ENCODE measurements around the gene ZEB2.

The ZEB2 gene

DNA sequence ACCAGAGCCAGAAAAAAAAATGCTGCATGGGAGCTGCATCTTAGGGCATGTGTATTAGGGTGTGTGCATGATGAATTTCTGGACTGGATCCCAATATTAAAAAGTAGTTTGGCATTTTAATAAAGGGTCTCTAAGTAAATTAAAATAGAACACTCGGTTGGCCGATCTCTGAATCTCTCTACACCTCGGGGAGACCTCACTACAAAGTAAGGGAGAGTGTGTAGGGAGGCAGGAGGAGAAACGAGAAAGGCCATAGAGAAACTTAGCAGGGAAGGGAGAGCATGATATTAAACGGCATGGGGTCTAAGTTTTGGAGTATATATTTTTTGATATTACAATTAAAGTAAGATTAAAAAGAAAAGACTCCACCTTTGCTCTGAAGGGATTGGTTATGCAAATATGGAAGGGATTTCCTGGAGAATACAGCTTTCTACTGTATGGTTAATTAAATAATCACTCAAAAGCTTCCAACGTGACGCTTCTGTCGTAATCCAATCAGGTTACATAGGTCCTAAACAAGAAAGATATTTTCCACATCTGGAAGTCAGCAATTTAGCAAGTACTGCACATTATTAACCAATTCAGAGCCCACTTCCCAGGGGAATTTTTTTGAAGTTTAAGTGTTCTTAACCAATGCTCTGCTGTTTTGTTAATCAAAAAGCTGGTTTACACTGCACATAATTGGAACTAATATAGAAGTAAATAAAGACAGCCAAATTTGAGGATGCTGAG is 1.0 kb upstream of the ZEB2 start:
- H3K4me2 ChIP-seq (ENCODE audit: low read length): peak overlapping the region; percentile 88

DNA sequence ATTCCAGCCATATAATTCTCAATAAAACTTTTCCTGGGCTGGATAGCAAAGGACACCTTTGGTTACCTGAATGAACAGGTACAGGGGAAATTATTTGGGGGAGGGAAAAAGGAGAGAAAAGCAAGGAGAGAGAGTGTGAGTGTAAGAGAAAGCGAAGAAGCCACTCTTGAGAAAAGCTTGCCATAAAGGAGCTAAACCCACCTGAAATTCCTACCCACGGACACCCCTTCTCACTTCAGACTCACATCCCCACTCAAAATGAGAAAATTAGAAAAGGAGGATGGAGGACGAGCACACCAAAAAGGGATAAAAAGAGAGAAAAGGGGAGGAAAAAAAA is 354 bp downstream of the ZEB2 start:
- Histone ChIP-seq H3K9me3 (ENCODE audit: control insufficient read depth, insufficient read depth, low read length) (no peaks in the 10 kb centered on the region), H3K4me2 (ENCODE audit: low read length) (peak overlapping the region; percentile 88), H3K4me3 (ENCODE audit: low read length) (peak overlapping the region; percentile 83), H3F3A (ENCODE audit: control insufficient read depth, insufficient read depth) (peaks cover 16% of the 10 kb centered on the region), H3K9me2 (replicated peaks; ENCODE audit: control insufficient read depth, low read length) (no peaks in the 10 kb centered on the region), H3K4me1 (ENCODE audit: control insufficient read depth, low read length) (peaks cover 55% of the 10 kb centered on the region), H3K27ac (ENCODE audit: low read depth, low read length) (peak overlapping the region; percentile 50), H3K36me3 (ENCODE audit: control insufficient read depth, low read length) (peaks cover 4% of the 10 kb centered on the region), H4K20me1 (ENCODE audit: control insufficient read depth, insufficient read depth, low read depth, low read length) (peaks cover 9% of the 10 kb centered on the region; the same call in 1 of the 2 replicates), H3K79me2 (ENCODE audit: control insufficient read depth, low read length) (peaks cover 23% of the 10 kb centered on the region), H3K27me3 (ENCODE audit: control insufficient read depth, low read length) (peaks cover 19% of the 10 kb centered on the region)
- TF ChIP-seq, protein P1, sequence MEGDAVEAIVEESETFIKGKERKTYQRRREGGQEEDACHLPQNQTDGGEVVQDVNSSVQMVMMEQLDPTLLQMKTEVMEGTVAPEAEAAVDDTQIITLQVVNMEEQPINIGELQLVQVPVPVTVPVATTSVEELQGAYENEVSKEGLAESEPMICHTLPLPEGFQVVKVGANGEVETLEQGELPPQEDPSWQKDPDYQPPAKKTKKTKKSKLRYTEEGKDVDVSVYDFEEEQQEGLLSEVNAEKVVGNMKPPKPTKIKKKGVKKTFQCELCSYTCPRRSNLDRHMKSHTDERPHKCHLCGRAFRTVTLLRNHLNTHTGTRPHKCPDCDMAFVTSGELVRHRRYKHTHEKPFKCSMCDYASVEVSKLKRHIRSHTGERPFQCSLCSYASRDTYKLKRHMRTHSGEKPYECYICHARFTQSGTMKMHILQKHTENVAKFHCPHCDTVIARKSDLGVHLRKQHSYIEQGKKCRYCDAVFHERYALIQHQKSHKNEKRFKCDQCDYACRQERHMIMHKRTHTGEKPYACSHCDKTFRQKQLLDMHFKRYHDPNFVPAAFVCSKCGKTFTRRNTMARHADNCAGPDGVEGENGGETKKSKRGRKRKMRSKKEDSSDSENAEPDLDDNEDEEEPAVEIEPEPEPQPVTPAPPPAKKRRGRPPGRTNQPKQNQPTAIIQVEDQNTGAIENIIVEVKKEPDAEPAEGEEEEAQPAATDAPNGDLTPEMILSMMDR (IDR thresholded peaks at IDR 0.05; ENCODE audit: low read depth, low read length, poor library complexity, severe bottlenecking): no peak
- no peak for TF ChIP-seq EZH2phosphoT487 (IDR thresholded peaks at IDR 0.05; ENCODE audit: borderline replicate concordance, low read length)

More for the DNA sequence above, 1.0 kb upstream of the ZEB2 start:
- TF ChIP-seq, protein P1 (IDR thresholded peaks at IDR 0.05; ENCODE audit: low read depth, low read length, poor library complexity, severe bottlenecking): no peak
- TF ChIP-seq EZH2phosphoT487 (IDR thresholded peaks at IDR 0.05; ENCODE audit: borderline replicate concordance, low read length): no peak
- peaks cover 20% of the 10 kb centered on the region for H3K79me2 ChIP-seq (ENCODE audit: control insufficient read depth, low read length)
- H3K9me2 ChIP-seq (replicated peaks; ENCODE audit: control insufficient read depth, low read length): no peaks in the 10 kb centered on the region
- H3K4me1 ChIP-seq (ENCODE audit: control insufficient read depth, low read length): peaks cover 51% of the 10 kb centered on the region
- H4K20me1 ChIP-seq (ENCODE audit: control insufficient read depth, insufficient read depth, low read depth, low read length): no peaks in the 10 kb centered on the region
- peaks cover 9% of the 10 kb centered on the region; the same call in 1 of the 2 replicates for H3K27me3 ChIP-seq (ENCODE audit: control insufficient read depth, low read length)
- peaks cover 26% of the 10 kb centered on the region for H3F3A ChIP-seq (ENCODE audit: control insufficient read depth, insufficient read depth)
- H3K27ac ChIP-seq (ENCODE audit: low read depth, low read length): no peak overlapping the region
- peak overlapping the region; percentile 42 for H3K4me3 ChIP-seq (ENCODE audit: low read length)
- H3K36me3 ChIP-seq (ENCODE audit: control insufficient read depth, low read length): no peaks in the 10 kb centered on the region
- no peaks in the 10 kb centered on the region for H3K9me3 ChIP-seq (ENCODE audit: control insufficient read depth, insufficient read depth, low read length)

DNA sequence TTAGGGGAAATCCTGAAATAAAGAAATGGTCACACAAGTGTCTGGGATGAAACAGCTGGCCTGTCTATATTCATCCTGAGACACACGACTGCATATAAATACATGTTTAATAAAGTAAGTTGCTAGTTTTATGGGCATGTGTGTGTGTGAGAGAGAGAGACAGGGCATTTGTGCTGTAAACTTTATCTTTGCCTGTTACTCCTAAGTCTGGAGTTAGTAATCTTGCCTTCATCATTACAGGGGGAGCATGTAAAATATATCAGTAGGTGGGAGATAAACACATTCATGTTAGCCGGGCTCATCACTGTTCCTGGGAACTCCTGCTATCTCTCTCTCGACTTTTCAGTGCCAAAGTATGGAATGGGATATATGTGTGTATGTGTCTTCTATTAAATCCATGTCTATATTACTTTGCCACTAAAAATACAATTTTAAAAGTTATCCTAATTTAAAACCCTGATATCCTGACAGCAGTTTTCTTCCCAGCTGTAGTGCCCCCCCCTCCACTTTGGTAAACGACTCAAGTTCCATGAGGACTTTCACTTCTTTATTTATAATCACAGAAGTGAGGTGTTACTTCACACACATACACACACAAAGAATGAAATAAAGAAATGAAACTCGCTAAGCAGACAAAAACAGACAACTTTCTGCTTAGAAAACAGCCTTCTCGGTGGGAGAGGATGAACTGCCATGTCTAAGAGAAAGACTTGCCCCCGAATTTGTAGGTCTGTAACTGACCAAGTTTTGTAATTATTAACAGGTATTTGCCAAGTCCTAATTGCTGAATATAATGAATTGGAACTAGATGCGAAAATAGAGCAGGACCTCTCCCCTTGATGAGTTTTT is 947 bp downstream of the ZEB2 start:
- H3K27ac ChIP-seq (ENCODE audit: low read depth, low read length): peak overlapping the region; percentile 50
- H3K36me3 ChIP-seq (ENCODE audit: control insufficient read depth, low read length): peaks cover 9% of the 10 kb centered on the region
- peak overlapping the region; percentile 83 for H3K4me3 ChIP-seq (ENCODE audit: low read length)
- H3F3A ChIP-seq (ENCODE audit: control insufficient read depth, insufficient read depth): peaks cover 16% of the 10 kb centered on the region
- H3K27me3 ChIP-seq (ENCODE audit: control insufficient read depth, low read length): peaks cover 19% of the 10 kb centered on the region
- peaks cover 54% of the 10 kb centered on the region for H3K4me1 ChIP-seq (ENCODE audit: control insufficient read depth, low read length)
- peaks cover 26% of the 10 kb centered on the region for H3K79me2 ChIP-seq (ENCODE audit: control insufficient read depth, low read length)
- no peaks in the 10 kb centered on the region for H3K9me2 ChIP-seq (replicated peaks; ENCODE audit: control insufficient read depth, low read length)
- no peak for TF ChIP-seq EZH2phosphoT487 (IDR thresholded peaks at IDR 0.05; ENCODE audit: borderline replicate concordance, low read length)
- TF ChIP-seq, protein P1 (IDR thresholded peaks at IDR 0.05; ENCODE audit: low read depth, low read length, poor library complexity, severe bottlenecking): no peak
- peak overlapping the region; percentile 88 for H3K4me2 ChIP-seq (ENCODE audit: low read length)
- peaks cover 12% of the 10 kb centered on the region for H4K20me1 ChIP-seq (ENCODE audit: control insufficient read depth, insufficient read depth, low read depth, low read length)
- H3K9me3 ChIP-seq (ENCODE audit: control insufficient read depth, insufficient read depth, low read length): no peaks in the 10 kb centered on the region
